Neuron (in vitro differentiated cells): Measurements from ENCODE around the gene TCEA3.

Experiments
- H2AFZ ChIP-seq: one replicate; pipeline ENCODE4 v1.6.1; 2013; ENCODE audit warnings: low read depth, mild to moderate bottlenecking, inconsistent platforms, low read length, moderate library complexity
- H3K27me3 ChIP-seq: one replicate; pipeline ENCODE4 v1.6.1; 2013; ENCODE audit warnings: low read length; ENCODE audit not compliant: insufficient read depth
- H3K36me3 ChIP-seq: one replicate; pipeline ENCODE4 v1.6.1; 2013; ENCODE audit warnings: low read length; ENCODE audit not compliant: insufficient read depth
- H3K4me1 ChIP-seq: one replicate; pipeline ENCODE4 v1.6.1; 2013; ENCODE audit warnings: low read length; ENCODE audit not compliant: insufficient read depth
- H3K4me3 ChIP-seq: 2 replicates; pipeline ENCODE4 v1.5.1; 2013; ENCODE audit warnings: mild to moderate bottlenecking, low read length, moderate library complexity
- H3K9me3 ChIP-seq: one replicate; pipeline ENCODE4 v1.6.1; 2013; ENCODE audit warnings: low read length

The TCEA3 gene

GRCh38 chr1:23441446-23442148, 17.0 kb upstream of the TCEA3 start:
- Histone ChIP-seq H3K9me3 (no peaks in the 10 kb centered on the region), H3K4me1 (no peaks in the 10 kb centered on the region), H3K36me3 (peaks cover 69% of the 10 kb centered on the region), H2AFZ (no peak overlapping the region), H3K27me3 (no peaks in the 10 kb centered on the region), H3K4me3 (no peak overlapping the region)

GRCh38 chr1:23438545-23438944, 14.0 kb upstream of the TCEA3 start:
- H2AFZ ChIP-seq: no peak overlapping the region
- no peaks in the 10 kb centered on the region for H3K9me3 ChIP-seq
- H3K36me3 ChIP-seq: peaks cover 84% of the 10 kb centered on the region
- H3K27me3 ChIP-seq: no peaks in the 10 kb centered on the region
- no peak overlapping the region for H3K4me3 ChIP-seq
- no peaks in the 10 kb centered on the region for H3K4me1 ChIP-seq

- Histone ChIP-seq H2AFZ (no peak overlapping the region), H3K4me1 (no peaks in the 10 kb centered on the region), H3K27me3 (no peaks in the 10 kb centered on the region), H3K36me3 (peaks cover 88% of the 10 kb centered on the region), H3K4me3 (no peak overlapping the region), H3K9me3 (no peaks in the 10 kb centered on the region)
Measured at GRCh38 chr1:23437355-23437664, 12.8 kb upstream of the TCEA3 start.

- no peaks in the 10 kb centered on the region for H3K4me1 ChIP-seq
- H3K9me3 ChIP-seq: no peaks in the 10 kb centered on the region
- H2AFZ ChIP-seq: no peak overlapping the region
- no peaks in the 10 kb centered on the region for H3K27me3 ChIP-seq
- H3K4me3 ChIP-seq: no peak overlapping the region
- H3K36me3 ChIP-seq: peaks cover 85% of the 10 kb centered on the region
Measured at GRCh38 chr1:23436520-23437354, 12.2 kb upstream of the TCEA3 start.

- Histone ChIP-seq H3K4me1 (no peaks in the 10 kb centered on the region), H3K36me3 (peaks cover 92% of the 10 kb centered on the region), H3K4me3 (no peak overlapping the region), H3K9me3 (no peaks in the 10 kb centered on the region), H3K27me3 (no peaks in the 10 kb centered on the region), H2AFZ (no peak overlapping the region)
Measured at GRCh38 chr1:23434260-23434775, 9.8 kb upstream of the TCEA3 start.

GRCh38 chr1:23433122-23433521, 8.6 kb upstream of the TCEA3 start:
- Histone ChIP-seq H3K9me3 (no peaks in the 10 kb centered on the region), H3K4me3 (no peak overlapping the region), H3K4me1 (no peaks in the 10 kb centered on the region), H3K27me3 (no peaks in the 10 kb centered on the region), H2AFZ (no peak overlapping the region), H3K36me3 (peaks cover 90% of the 10 kb centered on the region)

- H3K36me3 ChIP-seq: peaks cover 84% of the 10 kb centered on the region
- no peaks in the 10 kb centered on the region for H3K27me3 ChIP-seq
Measured at GRCh38 chr1:23431431-23431830, 6.9 kb upstream of the TCEA3 start.

GRCh38 chr1:23430803-23431202, 6.3 kb upstream of the TCEA3 start:
- H3K27me3 ChIP-seq: no peaks in the 10 kb centered on the region
- no peak overlapping the region for H3K4me3 ChIP-seq
- peaks cover 86% of the 10 kb centered on the region for H3K36me3 ChIP-seq
- H3K9me3 ChIP-seq: no peaks in the 10 kb centered on the region
- no peak overlapping the region for H2AFZ ChIP-seq
- H3K4me1 ChIP-seq: no peaks in the 10 kb centered on the region

More at GRCh38 chr1:23431431-23431830, 6.9 kb upstream of the TCEA3 start:
- no peak overlapping the region for H3K4me3 ChIP-seq
- no peaks in the 10 kb centered on the region for H3K9me3 ChIP-seq
- no peak overlapping the region for H2AFZ ChIP-seq
- H3K4me1 ChIP-seq: no peaks in the 10 kb centered on the region

- Histone ChIP-seq H3K27me3 (no peaks in the 10 kb centered on the region), H3K36me3 (peaks cover 62% of the 10 kb centered on the region)
Measured at GRCh38 chr1:23428136-23428905, 3.8 kb upstream of the TCEA3 start.

GRCh38 chr1:23427550-23427949, 3.0 kb upstream of the TCEA3 start:
- Histone ChIP-seq H3K36me3 (peaks cover 54% of the 10 kb centered on the region), H3K27me3 (no peaks in the 10 kb centered on the region)

More at GRCh38 chr1:23428136-23428905, 3.8 kb upstream of the TCEA3 start:
- H3K9me3 ChIP-seq: no peaks in the 10 kb centered on the region
- no peak overlapping the region for H2AFZ ChIP-seq
- no peaks in the 10 kb centered on the region for H3K4me1 ChIP-seq
- H3K4me3 ChIP-seq: no peak overlapping the region

GRCh38 chr1:23426828-23427227, 2.3 kb upstream of the TCEA3 start:
- Histone ChIP-seq H3K9me3 (no peaks in the 10 kb centered on the region), H3K36me3 (peaks cover 48% of the 10 kb centered on the region), H3K27me3 (no peaks in the 10 kb centered on the region), H2AFZ (no peak overlapping the region), H3K4me1 (no peaks in the 10 kb centered on the region), H3K4me3 (no peak overlapping the region)

More at GRCh38 chr1:23427550-23427949, 3.0 kb upstream of the TCEA3 start:
- no peaks in the 10 kb centered on the region for H3K9me3 ChIP-seq
- H2AFZ ChIP-seq: no peak overlapping the region
- H3K4me1 ChIP-seq: no peaks in the 10 kb centered on the region
- H3K4me3 ChIP-seq: no peak overlapping the region

GRCh38 chr1:23425193-23425494, 596 bp upstream of the TCEA3 start:
- Histone ChIP-seq H3K4me3 (no peak overlapping the region), H3K27me3 (no peaks in the 10 kb centered on the region), H3K4me1 (no peaks in the 10 kb centered on the region), H3K36me3 (peaks cover 32% of the 10 kb centered on the region), H3K9me3 (no peaks in the 10 kb centered on the region), H2AFZ (no peak overlapping the region)
